Trophoblast cell (in vitro differentiated cells and primary cell): Measurements from ENCODE around the gene UNC13D.
"Not testable (repeated sequence)": the region's sequence is repeated elsewhere in the genome, so short reads cannot be mapped to it uniquely, and the experiment has no call there.

Source experiments
- DNase-seq, 2 donors: peaks; one replicate each; pipeline ENCODE4 v3.0.0-alpha.2; 2016
- H2AFZ ChIP-seq: 2 replicates; pipeline ENCODE4 v1.6.1; 2013; ENCODE audit warnings: low read length, moderate library complexity, mild to moderate bottlenecking; ENCODE audit not compliant: insufficient read depth, poor library complexity
- H2AK5ac ChIP-seq: 2 replicates; pipeline ENCODE4 v1.6.1; 2013; ENCODE audit warnings: mild to moderate bottlenecking, low read length
- H2BK120ac ChIP-seq: 2 replicates; pipeline ENCODE4 v1.6.1; 2013; ENCODE audit warnings: low read length, mild to moderate bottlenecking, moderate library complexity; ENCODE audit not compliant: insufficient read depth, poor library complexity
- H2BK12ac ChIP-seq: 2 replicates; pipeline ENCODE4 v1.6.1; 2013; ENCODE audit warnings: mild to moderate bottlenecking, low read length, moderate library complexity
- H2BK5ac ChIP-seq: 2 replicates; pipeline ENCODE4 v1.6.1; 2013; ENCODE audit warnings: low read length, low read depth, moderate library complexity, mild to moderate bottlenecking; ENCODE audit not compliant: poor library complexity
- H3K14ac ChIP-seq: 2 replicates; pipeline ENCODE4 v1.6.1; 2013; ENCODE audit warnings: mild to moderate bottlenecking, low read length
- H3K18ac ChIP-seq: 2 replicates; pipeline ENCODE4 v1.6.1; 2013; ENCODE audit warnings: mild to moderate bottlenecking, low read length
- H3K23ac ChIP-seq: 2 replicates; pipeline ENCODE4 v1.6.1; 2013; ENCODE audit warnings: low read length
- H3K27ac ChIP-seq: 2 replicates; pipeline ENCODE4 v1.5.1; 2013; ENCODE audit warnings: low read depth, mild to moderate bottlenecking, inconsistent platforms, low read length, moderate library complexity
- H3K27me3 ChIP-seq: 2 replicates; pipeline ENCODE4 v1.6.1; 2013; ENCODE audit warnings: inconsistent platforms, mild to moderate bottlenecking, low read length, moderate library complexity; ENCODE audit not compliant: insufficient read depth
- H3K36me3 ChIP-seq, 2 experiments: 1 replicate in 1 of 2; 2 replicates in 1 of 2; pipeline ENCODE4 v1.6.1; 2013; ENCODE audit warnings: low read length in 2 of 2, mild to moderate bottlenecking in 2 of 2, moderate library complexity in 1 of 2; ENCODE audit not compliant: insufficient read depth in 2 of 2, control insufficient read depth in 1 of 2
- H3K4ac ChIP-seq: 2 replicates; pipeline ENCODE4 v1.6.1; 2013; ENCODE audit warnings: low read depth, mild to moderate bottlenecking, low read length, moderate library complexity
- H3K4me1 ChIP-seq, 2 experiments: 1 replicate in 1 of 2; 2 replicates in 1 of 2; pipeline ENCODE4 v1.6.1; 2013; ENCODE audit warnings: low read length in 2 of 2, mild to moderate bottlenecking in 2 of 2, moderate library complexity in 1 of 2; ENCODE audit not compliant: insufficient read depth in 2 of 2, control insufficient read depth in 1 of 2
- H3K4me2 ChIP-seq: 2 replicates; pipeline ENCODE4 v1.6.1; 2013; ENCODE audit warnings: inconsistent platforms, mild to moderate bottlenecking, low read length, moderate library complexity
- H3K4me3 ChIP-seq: 2 replicates; pipeline ENCODE4 v1.5.1; 2013; ENCODE audit warnings: mild to moderate bottlenecking, low read depth, low read length, inconsistent platforms
- H3K79me1 ChIP-seq: one replicate; pipeline ENCODE4 v1.6.1; 2013; ENCODE audit warnings: low read length
- H3K79me2 ChIP-seq: 2 replicates; pipeline ENCODE4 v1.6.1; 2013; ENCODE audit warnings: low read length, mild to moderate bottlenecking; ENCODE audit not compliant: control insufficient read depth, insufficient read depth, poor library complexity
- H3K9ac ChIP-seq: 2 replicates; pipeline ENCODE4 v1.6.1; 2013; ENCODE audit warnings: mild to moderate bottlenecking, low read length
- H3K9me3 ChIP-seq: 2 replicates; pipeline ENCODE4 v1.6.1; 2013; ENCODE audit warnings: low read depth, mild to moderate bottlenecking, control low read depth, inconsistent platforms, low read length; ENCODE audit not compliant: insufficient read depth
- H4K12ac ChIP-seq: 2 replicates; pipeline ENCODE4 v1.6.1; 2013; ENCODE audit warnings: low read depth, mild to moderate bottlenecking, low read length, moderate library complexity
- H4K8ac ChIP-seq: 2 replicates; pipeline ENCODE4 v1.6.1; 2013; ENCODE audit warnings: low read depth, mild to moderate bottlenecking, low read length, moderate library complexity
- H4K91ac ChIP-seq: one replicate; pipeline ENCODE4 v1.6.1; 2013; ENCODE audit warnings: low read depth, mild to moderate bottlenecking, low read length, moderate library complexity
- WGBS: extraction: QIAGEN DNeasy Blood & Tissue Kit; methylation state at CpG from one replicate; pipeline ENCODE4 v1.1.7; 2013; ENCODE audit warnings: missing lambda C conversion rate; ENCODE audit not compliant: insufficient read length, insufficient coverage; ENCODE audit errors: extremely low coverage; 5-methylcytosine and 5-hydroxymethylcytosine counted together

The UNC13D gene

DNA sequence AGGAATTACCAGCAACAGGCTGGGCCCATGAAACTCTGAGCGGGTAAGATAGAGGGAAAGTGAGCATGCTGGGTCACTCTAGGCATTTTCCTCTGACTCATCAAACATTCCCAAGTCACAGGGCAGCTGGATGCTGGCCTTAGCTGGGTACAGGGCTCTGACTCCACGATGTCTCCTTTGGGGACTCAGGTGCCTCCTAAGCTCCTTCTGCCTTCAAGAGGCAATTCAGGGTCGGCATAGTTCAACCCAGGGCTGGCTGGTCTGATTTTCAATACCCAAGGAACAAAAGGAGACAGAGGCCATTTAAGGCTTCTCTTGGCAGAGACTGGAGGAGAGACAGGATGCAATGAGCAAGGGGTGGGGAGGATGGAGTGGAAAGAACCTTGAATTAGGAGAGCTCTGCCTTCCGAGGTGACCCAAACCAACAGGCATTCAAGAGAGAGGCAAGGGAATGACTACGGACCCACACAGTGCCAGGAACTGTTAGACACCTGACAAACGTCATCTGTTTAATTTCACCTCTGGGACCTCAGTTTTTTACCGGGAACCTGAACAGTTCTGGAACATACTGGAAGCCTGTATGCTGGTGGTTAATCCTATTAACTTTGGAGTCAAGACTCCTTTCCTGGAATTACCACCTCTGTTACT lies 10.0 kb upstream of the UNC13D start:
- H3K4ac ChIP-seq, result peak overlapping the region; percentile 16
- H4K8ac ChIP-seq, result peak overlapping the region; percentile 13
- no peak overlapping the region for H2AFZ ChIP-seq
- H2AK5ac ChIP-seq, result peak overlapping the region; percentile 22
- H3K4me2 ChIP-seq, result peak overlapping the region; percentile 73
- no peaks in the 10 kb centered on the region for H3K9me3 ChIP-seq
- peak; percentile 89 to 95 for DNase-seq
- peak overlapping the region; percentile 45 for H4K91ac ChIP-seq
- no CpG with 5 or more reads among the region's 7 CpGs for WGBS
- no peak overlapping the region for H3K23ac ChIP-seq
- H2BK5ac ChIP-seq, result peak overlapping the region; percentile 13
- H2BK120ac ChIP-seq, result no peak overlapping the region
- peaks cover 5 to 14% of the 10 kb centered on the region in 2 experiments for H3K4me1 ChIP-seq
- peak overlapping the region; percentile 36 for H2BK12ac ChIP-seq
- peak overlapping the region; percentile 21 for H3K27ac ChIP-seq
- H3K4me3 ChIP-seq, result no peak overlapping the region
- peaks cover 21% of the 10 kb centered on the region in 2 experiments for H3K36me3 ChIP-seq
- peaks cover 3% of the 10 kb centered on the region for H3K79me2 ChIP-seq
- no peaks in the 10 kb centered on the region for H3K27me3 ChIP-seq
- H3K14ac ChIP-seq, result no peak overlapping the region
- no peak overlapping the region for H3K9ac ChIP-seq
- no peak overlapping the region for H3K18ac ChIP-seq
- peaks cover 3% of the 10 kb centered on the region for H3K79me1 ChIP-seq
- no peak overlapping the region for H4K12ac ChIP-seq

DNA sequence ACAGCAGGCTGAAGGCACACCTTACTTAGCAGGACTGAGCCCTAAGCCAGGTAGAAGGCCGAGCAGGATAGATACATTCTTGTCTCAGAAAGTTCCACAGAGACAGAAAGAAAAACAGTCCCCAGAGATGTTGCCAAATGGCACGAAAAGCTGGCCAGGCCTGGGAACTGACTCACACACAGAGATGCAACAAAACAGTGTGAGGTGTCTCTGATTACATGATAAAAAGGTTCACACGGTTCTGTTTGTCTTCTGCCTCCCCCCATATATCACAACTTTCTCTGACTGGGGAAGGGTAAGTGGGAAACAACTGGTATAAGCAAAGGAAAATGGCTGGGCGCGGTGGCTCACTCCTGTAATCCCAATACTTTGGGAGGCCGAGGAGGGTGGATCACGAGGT lies 9.2 kb upstream of the UNC13D start:
- Histone ChIP-seq H3K27me3 (no peaks in the 10 kb centered on the region), H3K4me1 (peaks cover 5 to 14% of the 10 kb centered on the region in 2 experiments)

GRCh38 chr17:75851693-75851991 lies 7.4 kb upstream of the UNC13D start:
- H4K8ac ChIP-seq, H2BK120ac ChIP-seq, H2AFZ ChIP-seq, H3K14ac ChIP-seq, H3K9ac ChIP-seq, H4K91ac ChIP-seq, H3K18ac ChIP-seq, H3K79me1 ChIP-seq, H3K79me2 ChIP-seq, H3K4me2 ChIP-seq, H3K4ac ChIP-seq, DNase-seq, H3K27ac ChIP-seq, H2AK5ac ChIP-seq, H3K4me3 ChIP-seq, H3K9me3 ChIP-seq, H3K27me3 ChIP-seq, H2BK12ac ChIP-seq, H3K23ac ChIP-seq, H4K12ac ChIP-seq, H2BK5ac ChIP-seq: not testable (repeated sequence)
- WGBS, result no CpG with 5 or more reads among the region's 15 CpGs
- H3K36me3 ChIP-seq, result peaks cover 44 to 47% of the 10 kb centered on the region in 2 experiments
- peaks cover 5 to 14% of the 10 kb centered on the region in 2 experiments for H3K4me1 ChIP-seq

More for the DNA sequence above, 9.2 kb upstream of the UNC13D start:
- peak; percentile 84 to 86 for DNase-seq
- no peaks in the 10 kb centered on the region for H3K9me3 ChIP-seq
- no peak overlapping the region for H2AFZ ChIP-seq
- peaks cover 3% of the 10 kb centered on the region for H3K79me1 ChIP-seq
- H3K27ac ChIP-seq, result no peak overlapping the region
- H3K4ac ChIP-seq, result no peak overlapping the region
- no CpG with 5 or more reads among the region's 7 CpGs for WGBS
- H3K36me3 ChIP-seq, result peaks cover 28 to 29% of the 10 kb centered on the region in 2 experiments
- no peak overlapping the region for H4K91ac ChIP-seq
- no peak overlapping the region for H3K4me3 ChIP-seq
- H3K14ac ChIP-seq, result no peak overlapping the region
- no peak overlapping the region for H3K18ac ChIP-seq
- H3K9ac ChIP-seq, result no peak overlapping the region
- no peak overlapping the region for H4K8ac ChIP-seq
- H3K4me2 ChIP-seq, result no peak overlapping the region
- no peak overlapping the region for H3K23ac ChIP-seq
- H2BK5ac ChIP-seq, result no peak overlapping the region
- H2BK120ac ChIP-seq, result no peak overlapping the region
- H2BK12ac ChIP-seq, result no peak overlapping the region
- peaks cover 3% of the 10 kb centered on the region for H3K79me2 ChIP-seq
- H4K12ac ChIP-seq, result no peak overlapping the region
- H2AK5ac ChIP-seq, result no peak overlapping the region

GRCh38 chr17:75850928-75851692 lies 6.9 kb upstream of the UNC13D start:
- Histone ChIP-seq H3K23ac (no peak overlapping the region), H3K36me3 (peaks cover 50 to 53% of the 10 kb centered on the region in 2 experiments), H3K27ac (no peak overlapping the region), H3K4me1 (peaks cover 8 to 14% of the 10 kb centered on the region in 2 experiments), H2BK12ac (no peak overlapping the region), H4K91ac (no peak overlapping the region), H2BK5ac (no peak overlapping the region), H3K4me3 (no peak overlapping the region), H3K79me2 (peaks cover 3% of the 10 kb centered on the region), H4K12ac (no peak overlapping the region), H3K4me2 (no peak overlapping the region), H3K9ac (no peak overlapping the region), H3K18ac (no peak overlapping the region), H2BK120ac (no peak overlapping the region), H3K9me3 (peaks cover 2% of the 10 kb centered on the region), H3K4ac (no peak overlapping the region), H2AFZ (no peak overlapping the region), H4K8ac (no peak overlapping the region), H3K79me1 (peaks cover 4% of the 10 kb centered on the region), H2AK5ac (no peak overlapping the region), H3K27me3 (no peaks in the 10 kb centered on the region), H3K14ac (no peak overlapping the region)
- DNase-seq, result no peak
- no CpG with 5 or more reads among the region's 12 CpGs for WGBS
